Gastrocnemius medialis (tissue), 4 donors: ENCODE data around the gene MDM2. TPM values are rescaled to one million over a fixed set of nuclear protein-coding genes. Genes with fewer than 3 reads are reported as not detected.

Experiments used
- ATAC-seq, 2 donors: fragments of 150-250 bp; one replicate each; pipeline ENCODE4 v1.9.1; 2016
- DNase-seq, 2 donors: peaks; one replicate each; pipeline ENCODE4 v3.0.0-alpha.2; 2019
- H3K27ac ChIP-seq, 4 donors: fragments of 200-600 bp; sonication (generic); 1 replicate in 1 of 4; 2 replicates in 3 of 4; pipeline ENCODE4 v1.5.1; 2016 to 2018; ENCODE audit warnings: mild to moderate bottlenecking in 2 of 4, moderate library complexity in 1 of 4
- H3K27me3 ChIP-seq, 3 donors: fragments of 200-600 bp; sonication (generic) in 2 of 3; 1 replicate in 1 of 3; 2 replicates in 2 of 3; pipeline versions ENCODE4 v1.5.1 to v1.6.0; 2016 to 2019; ENCODE audit warnings: mild to moderate bottlenecking in 1 of 3, moderate library complexity in 1 of 3
- H3K36me3 ChIP-seq, 2 donors: fragments of 200-600 bp; sonication (generic) in 1 of 2; one replicate each; pipeline ENCODE4 v1.5.1; 2017 to 2018
- H3K4me1 ChIP-seq, 2 donors: fragments of 200-600 bp; sonication (generic) in 1 of 2; one replicate each; pipeline ENCODE4 v1.5.1; 2016 to 2017; ENCODE audit warnings: mild to moderate bottlenecking in 2 of 2
- H3K4me3 ChIP-seq, 4 donors: fragments of 200-600 bp; sonication (generic) in 3 of 4; 1 replicate in 1 of 4; 2 replicates in 3 of 4; pipeline ENCODE4 v1.5.1; 2016 to 2019; ENCODE audit warnings: mild to moderate bottlenecking in 2 of 4
- H3K9me3 ChIP-seq, 3 donors: fragments of 200-600 bp; sonication (generic) in 2 of 3; 1 replicate in 1 of 3; 2 replicates in 2 of 3; pipeline ENCODE4 v1.5.1; 2016 to 2019
- CTCF ChIP-seq, 5 experiments: fragments of 450-650 bp in 3 of 5; fragments of 200-600 bp in 2 of 5; sonication (generic) in 2 of 5; IDR thresholded peaks in 4 of 5; conservative IDR thresholded peaks in 1 of 5; 1 replicate in 4 of 5; 2 replicates in 1 of 5; pipeline ENCODE4 v1.5.1; 2016 to 2019; ENCODE audit warnings: antibody characterized with exemption in 5 of 5, mild to moderate bottlenecking in 3 of 5, moderate library complexity in 3 of 5
- POLR2A ChIP-seq, 2 donors: fragments of 450-650 bp; IDR thresholded peaks; one replicate each; pipeline ENCODE4 v1.6.1; 2017; ENCODE audit warnings: antibody characterized with exemption in 2 of 2, mild to moderate bottlenecking in 2 of 2, moderate library complexity in 2 of 2
- in situ Hi-C, 4 donors: fragments of 200-750 bp; cut with MboI; loops; one replicate each; pipeline versions ENCODE4 v1.15.0 to v1.8.0; 2017; ENCODE audit warnings: low sequenced_read_pairs in 4 of 4
- intact Hi-C: fragments of 100-400 bp; cut with DNase I; formaldehyde crosslinking; loops from one replicate; pipeline ENCODE4 v1.15.1; 2023; ENCODE audit warnings: low total_unique reads
- total RNA-seq, 4 donors: library from RNA; depleted of rRNA; stranded (reverse); fragments of >200 nt; gene quantifications; one replicate each; pipeline versions ENCODE4 v1.1.0 to v1.2.3, GENCODE V29; 2016

MDM2 gene
- total RNA-seq, 4 donors from 2014 or later = 61.6 to 92.2 (median 70.0) TPM

GRCh38 chr12:68821357-68822188, 13.6 kb downstream of the MDM2 start:
- Histone ChIP-seq H3K4me1 (no peaks in the 10 kb centered on the region), H3K4me3 (no peak overlapping the region), H3K27me3 (no peaks in the 10 kb centered on the region), H3K9me3 (no peaks in the 10 kb centered on the region), H3K27ac (no peak overlapping the region), H3K36me3 (peaks cover 0 to 81% of the 10 kb centered on the region in 2 donors)
- no peak for DNase-seq
- in situ Hi-C loops (loop anchor here in 1 of 4 donors (25.0 kb wide), 1 partner anchor 459 kb away; no protein-coding TSS in a partner anchor), intact Hi-C loops (no loop called here)
- TF ChIP-seq CTCF (IDR thresholded peaks at IDR 0.05 in 4 of 5, conservative IDR thresholded peaks at IDR 0.05 in 1 of 5) = no peak
- no peak for TF ChIP-seq POLR2A (IDR thresholded peaks at IDR 0.05)
- no peak for ATAC-seq

- peaks cover 0 to 87% of the 10 kb centered on the region in 2 donors for H3K36me3 ChIP-seq
- H3K27me3 ChIP-seq = no peaks in the 10 kb centered on the region
- no peaks in the 10 kb centered on the region for H3K4me1 ChIP-seq
- no peak for TF ChIP-seq CTCF (IDR thresholded peaks at IDR 0.05 in 4 of 5, conservative IDR thresholded peaks at IDR 0.05 in 1 of 5)
- no peak for TF ChIP-seq POLR2A (IDR thresholded peaks at IDR 0.05)
- DNase-seq (no peak), ATAC-seq (no peak)
- in situ Hi-C loops (loop anchor here in 1 of 4 donors (25.0 kb wide), 1 partner anchor 461 kb away; no protein-coding TSS in a partner anchor), intact Hi-C loops (no loop called here)
- no peak overlapping the region for H3K4me3 ChIP-seq
- no peaks in the 10 kb centered on the region for H3K9me3 ChIP-seq
- H3K27ac ChIP-seq = no peak overlapping the region
These were observed 15.7 kb downstream of the MDM2 start for GRCh38 chr12:68823696-68824095.

GRCh38 chr12:68824131-68824530, 16.2 kb downstream of the MDM2 start:
- DNase-seq (no peak), ATAC-seq (no peak)
- in situ Hi-C loops (loop anchor here in 1 of 4 donors (25.0 kb wide), 1 partner anchor 462 kb away; no protein-coding TSS in a partner anchor), intact Hi-C loops (no loop called here)
- Histone ChIP-seq H3K4me3 (no peak overlapping the region), H3K27me3 (no peaks in the 10 kb centered on the region), H3K36me3 (peaks cover 0 to 91% of the 10 kb centered on the region in 2 donors), H3K4me1 (no peaks in the 10 kb centered on the region), H3K9me3 (no peaks in the 10 kb centered on the region), H3K27ac (no peak overlapping the region)
- TF ChIP-seq POLR2A (IDR thresholded peaks at IDR 0.05) = no peak
- TF ChIP-seq CTCF (IDR thresholded peaks at IDR 0.05 in 4 of 5, conservative IDR thresholded peaks at IDR 0.05 in 1 of 5) = no peak

GRCh38 chr12:68824597-68825250, 16.7 kb downstream of the MDM2 start:
- Histone ChIP-seq H3K27ac (no peak overlapping the region), H3K4me3 (no peak overlapping the region), H3K9me3 (no peaks in the 10 kb centered on the region), H3K36me3 (peaks cover 0 to 93% of the 10 kb centered on the region in 2 donors), H3K4me1 (no peaks in the 10 kb centered on the region), H3K27me3 (no peaks in the 10 kb centered on the region)
- DNase-seq (no peak), ATAC-seq (no peak)
- in situ Hi-C loops (loop anchor here in 2 of 4 donors (25.0 kb wide), 2 partner anchors 462 to 763 kb away; partner anchors contain the start of gene CCT2 (in 1 of the 2)), intact Hi-C loops (no loop called here)
- TF ChIP-seq POLR2A (IDR thresholded peaks at IDR 0.05) = no peak
- TF ChIP-seq CTCF (IDR thresholded peaks at IDR 0.05 in 4 of 5, conservative IDR thresholded peaks at IDR 0.05 in 1 of 5) = no peak
